C4-2B (cell line): Measurements from ENCODE around the gene TMEM123.

Experiments used
- CTCF ChIP-seq: fragments of 450-650 bp; conservative IDR thresholded peaks from 2 replicates; pipeline ENCODE4 v1.5.1; 2017; ENCODE audit warnings: mild to moderate bottlenecking
- ZFX ChIP-seq: fragments of 450-650 bp; IDR thresholded peaks from 2 replicates; pipeline ENCODE4 v1.6.1; 2017

GRCh38 chr11:102393272-102393730, 59.3 kb downstream of the TMEM123 start:
- TF ChIP-seq CTCF (no peak), ZFX (no peak)
